K562 (cell line): ENCODE data around the gene NRM. TPM values are rescaled to one million over a fixed set of nuclear protein-coding genes. Genes with fewer than 3 reads are reported as not detected.

Experiments
- CHCHD3 ChIP-seq: fragments of 250-450 bp; sonication (Bioruptor Pico); IDR thresholded peaks from 2 replicates; pipeline ENCODE4 v2.1.2; 2022; ENCODE audit warnings: mild to moderate bottlenecking
- HDAC3 ChIP-seq: fragments of 450-650 bp; IDR thresholded peaks from 2 replicates; pipeline ENCODE4 v1.6.1; 2018; ENCODE audit warnings: borderline replicate concordance, mild to moderate bottlenecking, moderate library complexity; ENCODE audit not compliant: partially characterized antibody
- MAFG ChIP-seq: fragments of 450-650 bp; conservative IDR thresholded peaks from 2 replicates; pipeline ENCODE4 v1.6.1; 2016; ENCODE audit warnings: missing genetic modification characterization, missing compliant biosample characterization
- MEF2A ChIP-seq: IDR thresholded peaks from 2 replicates; pipeline ENCODE4 v1.6.1; 2011; ENCODE audit warnings: low read depth, mild to moderate bottlenecking, low read length, moderate library complexity; ENCODE audit not compliant: control insufficient read depth
- NR1H2 ChIP-seq: sonication (generic); formaldehyde crosslinking; IDR thresholded peaks from 2 replicates; pipeline ENCODE4 v1.4.0; 2020; ENCODE audit warnings: mild to moderate bottlenecking, missing genetic modification reagents
- PCBP2 ChIP-seq: fragments of 200-400 bp; formaldehyde crosslinking; IDR thresholded peaks from 2 replicates; pipeline ENCODE4 v1.6.1; 2018; ENCODE audit warnings: low read length, low read depth, mild to moderate bottlenecking, moderate library complexity; ENCODE audit not compliant: poor library complexity, severe bottlenecking
- RBBP5 ChIP-seq: fragments of 200-600 bp; sonication (generic); IDR thresholded peaks from 2 replicates; pipeline ENCODE4 v1.6.1; 2012; ENCODE audit warnings: borderline replicate concordance, mild to moderate bottlenecking, low read length, control low read depth, inconsistent platforms; ENCODE audit not compliant: insufficient read depth, poor library complexity, severe bottlenecking
- TAF1 ChIP-seq: IDR thresholded peaks from 2 replicates; pipeline ENCODE4 v1.6.1; 2011; ENCODE audit warnings: mild to moderate bottlenecking, low read length, moderate library complexity; ENCODE audit not compliant: insufficient read depth, control insufficient read depth, severe bottlenecking; ENCODE audit errors: extremely low read depth
- TBL1XR1 ChIP-seq, 2 experiments: IDR thresholded peaks; 2 replicates each; pipeline ENCODE4 v1.6.1; 2012; ENCODE audit warnings: improper control_type of control experiment in 2 of 2, low read length in 2 of 2, mild to moderate bottlenecking in 1 of 2
- ZNF76 ChIP-seq: fragments of 250-450 bp; sonication (Bioruptor Pico); IDR thresholded peaks from 2 replicates; pipeline ENCODE4 v1.4.0; 2020; ENCODE audit warnings: mild to moderate bottlenecking, moderate library complexity, borderline replicate concordance
- polyA plus RNA-seq, 8 experiments: library from polyadenylated mRNA; depleted of rRNA in 4 of 8; stranded (reverse) in 5 of 8; unstranded in 3 of 8; fragments of >200 nt; fragmentation: Nextera tagmentation in 2 of 8; fragmentation: Illumina TruSeq in 1 of 8; extraction: Ambion mirVana in 2 of 8; extraction: Trizol in 1 of 8; gene quantifications; 2 replicates each; pipeline versions ENCODE4 v1.2.1 to v1.2.3, GENCODE V29; 2011 to 2014; ENCODE audit warnings: inconsistent platforms in 1 of 8, missing spikeins in 1 of 8
- total RNA-seq, 7 experiments: library from RNA; depleted of rRNA in 6 of 7; stranded (reverse); fragments of >200 nt in 6 of 7; fragmentation: Illumina TruSeq in 2 of 7; extraction: Trizol in 2 of 7; gene quantifications; 2 replicates each; pipeline versions ENCODE4 v1.2.1 to v1.2.3, GENCODE V29; 2011 to 2021; ENCODE audit warnings: low replicate concordance in 1 of 7
- TF ChIP-seq, protein P1 (sequence below): IDR thresholded peaks from 2 replicates; pipeline ENCODE4 v1.6.1; 2016; ENCODE audit warnings: missing genetic modification characterization, missing compliant biosample characterization
- TF ChIP-seq, protein P2 (sequence below): fragments of 450-650 bp; IDR thresholded peaks from 2 replicates; pipeline ENCODE4 v1.6.1; 2017; ENCODE audit warnings: antibody characterized with exemption, mild to moderate bottlenecking
- TF ChIP-seq, protein P3 (sequence below), 2 experiments: IDR thresholded peaks in 1 of 2; conservative IDR thresholded peaks in 1 of 2; 2 replicates each; pipeline ENCODE4 v1.6.1; 2016; ENCODE audit warnings: low read depth in 2 of 2, mild to moderate bottlenecking in 1 of 2, missing compliant biosample characterization in 1 of 2, missing genetic modification characterization in 1 of 2, moderate library complexity in 1 of 2
- TF ChIP-seq, protein P4 (sequence below): sonication (generic); formaldehyde crosslinking; IDR thresholded peaks from 2 replicates; pipeline ENCODE4 v1.8.0; 2022; ENCODE audit warnings: mild to moderate bottlenecking, missing genetic modification reagents

The NRM gene
- total and polyA plus RNA-seq, 9 of the 15 experiments (the other 6 are each of a cell fraction or from before 2014, with no cell fraction given) = 9.7 to 58.2 (median 18.1) TPM

DNA sequence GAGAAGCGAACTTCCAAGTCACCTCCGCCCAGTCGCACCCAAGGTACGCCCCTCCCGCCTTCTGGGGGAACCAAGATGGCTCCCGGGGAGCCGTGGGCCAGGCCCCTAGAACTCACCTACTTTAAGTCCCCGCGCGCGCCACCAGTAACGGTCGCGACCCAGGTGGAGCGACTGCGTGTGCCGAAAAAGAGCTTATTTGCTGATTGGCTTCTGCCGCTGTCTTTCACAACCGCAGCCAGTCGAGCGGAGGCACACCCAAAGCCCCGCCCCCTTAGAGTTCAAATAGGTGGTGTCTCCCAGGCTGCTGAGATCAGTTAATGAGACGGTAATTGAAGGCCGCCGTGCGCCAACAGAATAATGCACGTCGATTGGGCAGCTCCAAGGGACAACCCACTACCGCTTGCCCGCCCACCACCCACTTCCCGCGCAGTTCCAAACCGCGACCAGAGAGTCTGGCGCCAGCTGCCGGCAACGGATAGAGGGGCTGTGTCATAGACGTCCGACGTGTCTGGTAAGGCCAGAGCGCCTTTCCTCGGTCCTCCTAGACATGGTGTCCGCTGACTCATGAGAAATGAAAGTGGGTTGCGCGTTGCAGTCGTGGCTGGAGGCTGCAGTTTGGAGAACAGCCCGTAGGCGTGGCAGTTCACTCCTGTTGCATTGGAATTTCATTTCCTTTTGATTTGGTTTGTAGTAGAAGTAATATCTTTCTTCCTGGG, 26.5 kb upstream of the NRM start, which contains the start of gene MDC1 (continued):
- peak; percentile 87; the same call in 1 of the 2 replicates for TF ChIP-seq CHCHD3 (CRISPR knock-in tag)
- TF ChIP-seq MAFG = peak; percentile 99
- TF ChIP-seq, protein P1, sequence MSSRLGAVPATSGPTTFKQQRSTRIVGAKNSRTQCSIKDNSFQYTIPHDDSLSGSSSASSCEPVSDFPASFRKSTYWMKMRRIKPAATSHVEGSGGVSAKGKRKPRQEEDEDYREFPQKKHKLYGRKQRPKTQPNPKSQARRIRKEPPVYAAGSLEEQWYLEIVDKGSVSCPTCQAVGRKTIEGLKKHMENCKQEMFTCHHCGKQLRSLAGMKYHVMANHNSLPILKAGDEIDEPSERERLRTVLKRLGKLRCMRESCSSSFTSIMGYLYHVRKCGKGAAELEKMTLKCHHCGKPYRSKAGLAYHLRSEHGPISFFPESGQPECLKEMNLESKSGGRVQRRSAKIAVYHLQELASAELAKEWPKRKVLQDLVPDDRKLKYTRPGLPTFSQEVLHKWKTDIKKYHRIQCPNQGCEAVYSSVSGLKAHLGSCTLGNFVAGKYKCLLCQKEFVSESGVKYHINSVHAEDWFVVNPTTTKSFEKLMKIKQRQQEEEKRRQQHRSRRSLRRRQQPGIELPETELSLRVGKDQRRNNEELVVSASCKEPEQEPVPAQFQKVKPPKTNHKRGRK (tag) = no peak
- TF ChIP-seq HDAC3 = peak; percentile 73
- TF ChIP-seq, protein P2, sequence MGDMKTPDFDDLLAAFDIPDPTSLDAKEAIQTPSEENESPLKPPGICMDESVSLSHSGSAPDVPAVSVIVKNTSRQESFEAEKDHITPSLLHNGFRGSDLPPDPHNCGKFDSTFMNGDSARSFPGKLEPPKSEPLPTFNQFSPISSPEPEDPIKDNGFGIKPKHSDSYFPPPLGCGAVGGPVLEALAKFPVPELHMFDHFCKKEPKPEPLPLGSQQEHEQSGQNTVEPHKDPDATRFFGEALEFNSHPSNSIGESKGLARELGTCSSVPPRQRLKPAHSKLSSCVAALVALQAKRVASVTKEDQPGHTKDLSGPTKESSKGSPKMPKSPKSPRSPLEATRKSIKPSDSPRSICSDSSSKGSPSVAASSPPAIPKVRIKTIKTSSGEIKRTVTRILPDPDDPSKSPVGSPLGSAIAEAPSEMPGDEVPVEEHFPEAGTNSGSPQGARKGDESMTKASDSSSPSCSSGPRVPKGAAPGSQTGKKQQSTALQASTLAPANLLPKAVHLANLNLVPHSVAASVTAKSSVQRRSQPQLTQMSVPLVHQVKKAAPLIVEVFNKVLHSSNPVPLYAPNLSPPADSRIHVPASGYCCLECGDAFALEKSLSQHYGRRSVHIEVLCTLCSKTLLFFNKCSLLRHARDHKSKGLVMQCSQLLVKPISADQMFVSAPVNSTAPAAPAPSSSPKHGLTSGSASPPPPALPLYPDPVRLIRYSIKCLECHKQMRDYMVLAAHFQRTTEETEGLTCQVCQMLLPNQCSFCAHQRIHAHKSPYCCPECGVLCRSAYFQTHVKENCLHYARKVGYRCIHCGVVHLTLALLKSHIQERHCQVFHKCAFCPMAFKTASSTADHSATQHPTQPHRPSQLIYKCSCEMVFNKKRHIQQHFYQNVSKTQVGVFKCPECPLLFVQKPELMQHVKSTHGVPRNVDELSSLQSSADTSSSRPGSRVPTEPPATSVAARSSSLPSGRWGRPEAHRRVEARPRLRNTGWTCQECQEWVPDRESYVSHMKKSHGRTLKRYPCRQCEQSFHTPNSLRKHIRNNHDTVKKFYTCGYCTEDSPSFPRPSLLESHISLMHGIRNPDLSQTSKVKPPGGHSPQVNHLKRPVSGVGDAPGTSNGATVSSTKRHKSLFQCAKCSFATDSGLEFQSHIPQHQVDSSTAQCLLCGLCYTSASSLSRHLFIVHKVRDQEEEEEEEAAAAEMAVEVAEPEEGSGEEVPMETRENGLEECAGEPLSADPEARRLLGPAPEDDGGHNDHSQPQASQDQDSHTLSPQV = no peak; the same call in none of the 2 replicates
- TF ChIP-seq, protein P3, sequence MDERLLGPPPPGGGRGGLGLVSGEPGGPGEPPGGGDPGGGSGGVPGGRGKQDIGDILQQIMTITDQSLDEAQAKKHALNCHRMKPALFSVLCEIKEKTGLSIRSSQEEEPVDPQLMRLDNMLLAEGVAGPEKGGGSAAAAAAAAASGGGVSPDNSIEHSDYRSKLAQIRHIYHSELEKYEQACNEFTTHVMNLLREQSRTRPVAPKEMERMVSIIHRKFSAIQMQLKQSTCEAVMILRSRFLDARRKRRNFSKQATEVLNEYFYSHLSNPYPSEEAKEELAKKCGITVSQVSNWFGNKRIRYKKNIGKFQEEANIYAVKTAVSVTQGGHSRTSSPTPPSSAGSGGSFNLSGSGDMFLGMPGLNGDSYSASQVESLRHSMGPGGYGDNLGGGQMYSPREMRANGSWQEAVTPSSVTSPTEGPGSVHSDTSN (CRISPR knock-in tag; IDR thresholded peaks at IDR 0.05; ENCODE audit: low read depth) = peak; percentile 90
- TF ChIP-seq, protein P3 (tag; conservative IDR thresholded peaks at IDR 0.05; ENCODE audit: low read depth) = peak; percentile 99
- TF ChIP-seq ZNF76 = 0 out of 2 replicates have a peak, but pooled peaks have one; percentile 20
- peak; percentile 86 to 94; a peak in 3 of 4 replicates for TF ChIP-seq TBL1XR1 (IDR thresholded peaks at IDR 0.05; ENCODE audit: low read length in 2 of 2)
- TF ChIP-seq, protein P4, sequence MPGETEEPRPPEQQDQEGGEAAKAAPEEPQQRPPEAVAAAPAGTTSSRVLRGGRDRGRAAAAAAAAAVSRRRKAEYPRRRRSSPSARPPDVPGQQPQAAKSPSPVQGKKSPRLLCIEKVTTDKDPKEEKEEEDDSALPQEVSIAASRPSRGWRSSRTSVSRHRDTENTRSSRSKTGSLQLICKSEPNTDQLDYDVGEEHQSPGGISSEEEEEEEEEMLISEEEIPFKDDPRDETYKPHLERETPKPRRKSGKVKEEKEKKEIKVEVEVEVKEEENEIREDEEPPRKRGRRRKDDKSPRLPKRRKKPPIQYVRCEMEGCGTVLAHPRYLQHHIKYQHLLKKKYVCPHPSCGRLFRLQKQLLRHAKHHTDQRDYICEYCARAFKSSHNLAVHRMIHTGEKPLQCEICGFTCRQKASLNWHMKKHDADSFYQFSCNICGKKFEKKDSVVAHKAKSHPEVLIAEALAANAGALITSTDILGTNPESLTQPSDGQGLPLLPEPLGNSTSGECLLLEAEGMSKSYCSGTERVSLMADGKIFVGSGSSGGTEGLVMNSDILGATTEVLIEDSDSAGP (CRISPR knock-in tag) = no peak
- TF ChIP-seq MEF2A = 0 out of 2 replicates have a peak, but pooled peaks have one; percentile 18
- TF ChIP-seq PCBP2 = no peak
- peak; percentile 96 for TF ChIP-seq TAF1
- peak; percentile 69; the same call in 1 of the 2 replicates for TF ChIP-seq NR1H2 (CRISPR knock-in tag)
- peak; percentile 71 for TF ChIP-seq RBBP5
